HG03139 (cell line): ENCODE results near the gene TFPI.

Experiments
- ATAC-seq: cut with Tn5 transposase; IDR thresholded peaks from one replicate; pipeline ENCODE4 v1.9.1; 2021; ENCODE audit not compliant: unreplicated experiment

The TFPI gene

GRCh38 chr2:187421519-187421918 is 132.7 kb downstream of the TFPI start:
- ATAC-seq, result no peak

DNA sequence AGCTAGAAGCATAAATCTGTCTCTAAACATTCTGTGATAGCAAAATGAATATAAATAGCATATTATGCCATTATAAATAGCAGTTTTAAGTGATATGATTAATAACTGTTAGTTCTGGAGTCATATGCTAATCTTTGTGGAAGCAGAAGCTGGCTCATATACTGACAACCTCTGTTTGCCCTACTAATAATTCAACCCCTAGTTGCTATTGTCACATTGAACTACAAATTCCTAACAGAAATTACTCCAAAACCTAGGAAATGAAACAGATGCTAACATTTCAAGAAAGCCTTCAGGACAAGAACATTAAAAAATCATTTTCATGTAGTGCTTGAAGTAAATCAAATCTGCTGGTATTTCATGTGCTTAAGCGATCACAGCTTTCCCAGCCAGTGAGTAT is 134.4 kb downstream of the TFPI start:
- ATAC-seq, result no peak

DNA sequence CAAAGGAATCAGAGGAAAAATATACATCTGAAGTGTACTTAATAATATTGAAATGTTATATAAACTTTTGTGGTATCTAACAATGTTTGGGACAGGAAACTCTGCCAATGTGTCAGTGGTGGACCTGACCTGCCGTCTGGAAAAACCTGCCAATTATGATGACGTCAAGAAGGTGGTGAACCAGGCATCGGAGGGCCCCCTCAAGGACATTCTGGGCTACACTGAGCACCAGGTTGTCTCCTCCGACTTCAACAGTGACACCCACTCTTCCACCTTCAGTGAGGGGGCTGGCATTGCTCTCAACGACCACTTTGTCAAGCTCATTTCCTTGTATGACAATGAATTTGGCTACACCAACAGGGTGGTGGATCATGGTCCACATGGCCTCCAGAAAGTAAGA is 138.8 kb downstream of the TFPI start:
- no peak for ATAC-seq
